GM19035 (cell line): ENCODE results near the gene ALG13.
"Not testable (repeated sequence)": the region's sequence is repeated elsewhere in the genome, so short reads cannot be mapped to it uniquely, and the experiment has no call there.

Source experiments
- ATAC-seq: cut with Tn5 transposase; IDR thresholded peaks from one replicate; pipeline ENCODE4 v1.9.1; 2021; ENCODE audit not compliant: unreplicated experiment

The ALG13 gene

DNA sequence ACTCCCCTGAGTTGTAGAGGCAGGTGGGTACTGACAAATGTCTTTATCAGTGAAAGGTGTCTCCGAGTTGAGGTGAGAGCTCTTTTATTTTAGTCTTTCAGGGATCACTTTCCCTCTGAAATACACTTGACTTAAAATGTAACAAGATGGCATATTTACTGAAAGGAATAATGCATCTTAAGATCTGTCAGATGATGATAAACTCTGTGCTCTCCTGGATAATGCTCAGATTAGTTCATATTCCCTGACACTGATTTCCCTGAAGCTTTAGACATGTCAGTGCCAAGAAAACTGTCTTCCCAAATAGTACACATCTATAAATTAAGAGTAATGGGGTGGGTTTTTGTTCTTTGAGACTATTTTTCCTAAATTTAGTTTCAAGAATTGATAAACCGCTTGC lies 75.5 kb downstream of the ALG13 start:
- no peak for ATAC-seq

DNA sequence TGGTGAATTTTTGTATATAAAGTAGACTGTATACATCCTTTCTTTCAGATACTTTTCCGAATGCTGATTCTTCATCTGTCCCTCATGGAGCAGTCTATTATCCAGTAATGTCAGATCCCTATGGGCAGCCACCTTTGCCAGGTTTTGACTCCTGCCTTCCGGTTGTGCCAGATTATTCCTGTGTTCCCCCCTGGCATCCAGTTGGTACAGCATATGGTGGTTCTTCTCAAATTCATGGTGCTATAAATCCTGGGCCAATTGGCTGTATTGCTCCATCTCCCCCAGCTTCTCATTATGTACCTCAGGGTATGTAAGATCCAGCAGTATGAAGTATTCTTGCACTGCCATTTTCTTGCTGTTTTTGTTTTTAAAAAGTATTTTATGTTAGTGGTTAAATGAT lies 78.7 kb downstream of the ALG13 start:
- ATAC-seq, result no peak

DNA sequence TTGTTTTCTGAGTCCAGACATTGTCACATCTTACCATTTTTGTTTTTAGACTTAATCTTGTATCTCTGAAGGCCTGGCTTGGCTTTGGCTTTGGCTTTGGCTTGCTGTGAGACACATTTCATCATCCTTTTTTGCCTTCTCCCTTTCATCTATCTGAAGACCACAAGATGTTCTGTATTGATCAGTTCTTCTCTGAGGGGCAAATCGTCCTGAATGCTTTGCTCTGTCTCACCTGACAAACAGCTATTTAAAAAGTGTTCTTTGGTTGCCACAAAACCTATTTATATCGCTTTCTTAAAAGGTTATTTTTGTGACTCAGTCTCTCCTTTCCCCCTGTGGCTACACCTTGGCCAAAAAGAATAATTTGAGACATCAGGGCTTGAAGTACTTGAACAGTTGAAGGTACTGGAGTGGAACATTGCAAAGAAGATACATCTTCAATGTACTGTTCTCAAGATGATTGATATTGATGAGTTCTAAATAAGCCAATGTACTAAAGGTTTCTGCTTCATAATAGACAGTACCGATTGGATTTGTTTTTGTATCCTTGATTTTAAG lies 80.7 kb downstream of the ALG13 start:
- ATAC-seq, result no peak

DNA sequence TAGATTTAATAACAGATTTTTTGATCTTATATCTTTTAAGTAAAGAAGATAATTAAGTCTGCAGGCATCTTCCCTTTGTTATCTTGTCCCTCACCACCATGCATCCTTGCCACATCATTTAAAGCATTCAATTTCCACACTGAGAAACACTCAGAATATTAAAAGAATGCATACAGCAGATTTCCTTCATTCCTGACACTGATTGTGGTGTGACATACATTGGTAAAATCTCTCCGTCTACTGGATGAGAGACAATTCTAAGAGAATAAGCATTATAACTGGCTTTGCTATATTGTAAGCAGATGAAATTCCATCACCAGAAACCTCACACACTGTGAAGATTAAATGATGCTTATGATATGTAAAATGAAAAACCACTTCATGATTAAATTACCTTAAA lies 97.6 kb downstream of the ALG13 start:
- no peak for ATAC-seq

DNA sequence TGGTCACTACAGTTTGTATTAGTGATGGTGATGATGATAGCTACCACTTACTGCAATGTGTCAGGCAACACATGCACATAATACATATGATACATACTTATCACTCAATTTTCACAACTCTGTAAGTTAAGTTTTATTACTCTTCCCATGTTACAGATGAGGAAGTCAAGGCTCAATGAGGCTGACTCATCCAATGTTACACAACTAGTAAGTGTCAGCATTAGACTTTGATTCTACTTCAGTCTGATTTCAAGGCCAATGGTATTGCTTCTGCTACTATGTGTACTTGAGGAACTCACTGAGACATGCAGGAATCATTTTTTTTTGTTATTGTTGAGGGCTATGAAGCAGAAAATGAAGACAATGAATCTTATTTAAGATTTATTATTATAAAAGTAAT lies 98.6 kb downstream of the ALG13 start:
- no peak for ATAC-seq

DNA sequence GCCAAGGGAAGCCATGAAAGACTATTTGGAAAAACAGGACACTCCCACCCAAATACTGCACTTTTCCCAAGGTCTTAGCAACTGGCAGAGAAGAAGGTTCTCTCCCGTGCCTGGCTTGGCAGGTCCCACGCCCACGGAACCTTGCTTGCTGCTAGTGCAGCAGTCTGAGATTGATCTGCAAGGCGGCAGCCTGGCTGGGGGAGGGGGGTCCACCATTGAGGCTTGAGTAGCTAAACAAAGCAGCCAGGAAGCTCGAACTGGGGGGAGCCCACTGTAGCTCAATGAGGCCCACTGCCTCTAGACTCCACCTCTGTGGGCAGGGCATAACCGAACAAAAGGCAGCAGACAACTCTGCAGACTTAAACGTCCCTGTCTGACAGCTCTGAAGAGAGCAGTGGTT lies 103.7 kb downstream of the ALG13 start:
- no peak for ATAC-seq

DNA sequence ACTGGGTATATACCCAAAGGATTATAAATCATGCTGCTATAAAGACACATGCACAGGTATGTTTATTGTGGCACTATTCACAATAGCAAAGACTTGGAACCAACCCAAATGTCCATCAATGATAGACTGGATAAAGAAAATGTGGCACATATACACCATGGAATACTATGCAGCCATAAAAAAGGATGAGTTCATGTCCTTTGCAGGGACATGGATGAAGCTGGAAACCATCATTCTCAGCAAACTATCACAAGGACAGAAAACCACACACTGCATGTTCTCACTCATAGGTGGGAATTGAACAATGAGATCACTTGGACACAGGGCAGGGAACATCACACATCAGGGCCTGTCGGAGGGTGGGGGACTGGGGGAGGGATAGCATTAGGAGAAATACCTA lies 109.1 kb downstream of the ALG13 start:
- ATAC-seq, result not testable (repeated sequence)
